ENCODE measurements around the gene DNAAF8.
A peak's percentile ranks its signal among the peaks of the same experiment; 100 is the strongest.

DNAAF8 gene

GRCh38 chr16:4747906-4748681 is 13.8 kb downstream of the DNAAF8 start:
- H3K27ac Mint-ChIP-seq, result peak overlapping the region; percentile 50
- DNase-seq (ENCODE audit: low spot score in 2 of 2), result no peak
- ATAC-seq (ENCODE audit: low read depth), result no peak
- H3K4me3 Mint-ChIP-seq, result peak overlapping the region; percentile 24
- peaks cover under 1% of the 10 kb centered on the region for H3K36me3 Mint-ChIP-seq
- H3K4me1 Mint-ChIP-seq, result peaks cover 11% of the 10 kb centered on the region
- no peaks in the 10 kb centered on the region for H3K9me3 Mint-ChIP-seq
- peaks cover 3% of the 10 kb centered on the region for H3K27me3 Mint-ChIP-seq

GRCh38 chr16:4748682-4749411 is 14.5 kb downstream of the DNAAF8 start:
- H3K36me3 Mint-ChIP-seq, result peaks cover 2% of the 10 kb centered on the region
- H3K4me3 Mint-ChIP-seq, result no peak overlapping the region
- no peaks in the 10 kb centered on the region for H3K9me3 Mint-ChIP-seq
- no peaks in the 10 kb centered on the region for H3K27me3 Mint-ChIP-seq
- ATAC-seq (ENCODE audit: low read depth) (no peak), DNase-seq (ENCODE audit: low spot score in 2 of 2) (no peak)
- peaks cover 5% of the 10 kb centered on the region for H3K4me1 Mint-ChIP-seq
- H3K27ac Mint-ChIP-seq, result no peak overlapping the region

GRCh38 chr16:4749700-4750257 is 15.4 kb downstream of the DNAAF8 start:
- ATAC-seq (ENCODE audit: low read depth), result no peak

GRCh38 chr16:4750896-4751295 is 16.6 kb downstream of the DNAAF8 start:
- DNase-seq (ENCODE audit: low spot score in 2 of 2) (no peak), ATAC-seq (ENCODE audit: low read depth) (no peak)
- H3K4me1 Mint-ChIP-seq, result peaks cover 5% of the 10 kb centered on the region
- peaks cover 3% of the 10 kb centered on the region for H3K9me3 Mint-ChIP-seq
- no peak overlapping the region for H3K27ac Mint-ChIP-seq
- H3K27me3 Mint-ChIP-seq, result no peaks in the 10 kb centered on the region
- H3K36me3 Mint-ChIP-seq, result peaks cover 10% of the 10 kb centered on the region
- no peak overlapping the region for H3K4me3 Mint-ChIP-seq

More at GRCh38 chr16:4749700-4750257, 15.4 kb downstream of the DNAAF8 start:
- Mint-ChIP-seq H3K4me3 (no peak overlapping the region), H3K27me3 (no peaks in the 10 kb centered on the region), H3K4me1 (peaks cover 5% of the 10 kb centered on the region), H3K9me3 (no peaks in the 10 kb centered on the region), H3K36me3 (peaks cover 2% of the 10 kb centered on the region), H3K27ac (no peak overlapping the region)
- no peak for DNase-seq (ENCODE audit: low spot score in 2 of 2)

- no peaks in the 10 kb centered on the region for H3K27me3 Mint-ChIP-seq
- H3K27ac Mint-ChIP-seq, result no peak overlapping the region
- H3K4me1 Mint-ChIP-seq, result peaks cover 4% of the 10 kb centered on the region
- peaks cover 3% of the 10 kb centered on the region for H3K9me3 Mint-ChIP-seq
- ATAC-seq (ENCODE audit: low read depth), result no peak
- no peak for DNase-seq (ENCODE audit: low spot score in 2 of 2)
- H3K4me3 Mint-ChIP-seq, result no peak overlapping the region
- H3K36me3 Mint-ChIP-seq, result peaks cover 14% of the 10 kb centered on the region
These were observed 18.2 kb downstream of the DNAAF8 start for GRCh38 chr16:4752351-4753100.

GRCh38 chr16:4753227-4753626 is 18.9 kb downstream of the DNAAF8 start:
- no peak for ATAC-seq (ENCODE audit: low read depth)
- no peaks in the 10 kb centered on the region for H3K4me1 Mint-ChIP-seq
- DNase-seq (ENCODE audit: low spot score in 2 of 2), result no peak
- no peak overlapping the region for H3K4me3 Mint-ChIP-seq
- peaks cover 3% of the 10 kb centered on the region for H3K9me3 Mint-ChIP-seq
- H3K36me3 Mint-ChIP-seq, result peaks cover 14% of the 10 kb centered on the region
- no peak overlapping the region for H3K27ac Mint-ChIP-seq
- H3K27me3 Mint-ChIP-seq, result no peaks in the 10 kb centered on the region

GRCh38 chr16:4754865-4755264 is 20.5 kb downstream of the DNAAF8 start:
- Mint-ChIP-seq H3K4me1 (no peaks in the 10 kb centered on the region), H3K4me3 (no peak overlapping the region), H3K27ac (no peak overlapping the region), H3K27me3 (no peaks in the 10 kb centered on the region), H3K36me3 (peaks cover 20% of the 10 kb centered on the region), H3K9me3 (peaks cover 3% of the 10 kb centered on the region)
- ATAC-seq (ENCODE audit: low read depth) (no peak), DNase-seq (ENCODE audit: low spot score in 2 of 2) (no peak)

- Mint-ChIP-seq H3K4me1 (no peaks in the 10 kb centered on the region), H3K27ac (no peak overlapping the region), H3K27me3 (no peaks in the 10 kb centered on the region), H3K4me3 (no peak overlapping the region), H3K9me3 (peaks cover 3% of the 10 kb centered on the region), H3K36me3 (peaks cover 24% of the 10 kb centered on the region)
- ATAC-seq (ENCODE audit: low read depth) (no peak), DNase-seq (ENCODE audit: low spot score in 2 of 2) (no peak)
These were observed 21.4 kb downstream of the DNAAF8 start for GRCh38 chr16:4755687-4756086.

- Mint-ChIP-seq H3K9me3 (peaks cover 3% of the 10 kb centered on the region), H3K27ac (no peak overlapping the region), H3K4me3 (no peak overlapping the region), H3K27me3 (no peaks in the 10 kb centered on the region), H3K4me1 (peaks cover 6% of the 10 kb centered on the region), H3K36me3 (peaks cover 26% of the 10 kb centered on the region)
- ATAC-seq (ENCODE audit: low read depth) (no peak), DNase-seq (ENCODE audit: low spot score in 2 of 2) (no peak)
These were observed 26.0 kb downstream of the DNAAF8 start for GRCh38 chr16:4760221-4760910.

GRCh38 chr16:4762205-4762604 is 27.9 kb downstream of the DNAAF8 start:
- ATAC-seq (ENCODE audit: low read depth), result no peak

GRCh38 chr16:4763791-4764190 is 29.5 kb downstream of the DNAAF8 start:
- Mint-ChIP-seq H3K27ac (no peak overlapping the region), H3K4me1 (peaks cover 20% of the 10 kb centered on the region)
- DNase-seq (ENCODE audit: low spot score in 2 of 2), result no peak

More at GRCh38 chr16:4762205-4762604, 27.9 kb downstream of the DNAAF8 start:
- H3K27ac Mint-ChIP-seq, result no peak overlapping the region
- no peak for DNase-seq (ENCODE audit: low spot score in 2 of 2)
- no peaks in the 10 kb centered on the region for H3K27me3 Mint-ChIP-seq
- peaks cover 18% of the 10 kb centered on the region for H3K36me3 Mint-ChIP-seq
- no peak overlapping the region for H3K4me3 Mint-ChIP-seq
- H3K4me1 Mint-ChIP-seq, result peaks cover 13% of the 10 kb centered on the region
- no peaks in the 10 kb centered on the region for H3K9me3 Mint-ChIP-seq

GRCh38 chr16:4765511-4766474 is 31.5 kb downstream of the DNAAF8 start:
- peak overlapping the region; percentile 65 for H3K27ac Mint-ChIP-seq
- peaks cover 6% of the 10 kb centered on the region for H3K36me3 Mint-ChIP-seq
- H3K27me3 Mint-ChIP-seq, result no peaks in the 10 kb centered on the region
- DNase-seq (ENCODE audit: low spot score in 2 of 2) (no peak), ATAC-seq (ENCODE audit: low read depth) (no peak)
- H3K4me1 Mint-ChIP-seq, result peaks cover 28% of the 10 kb centered on the region
- no peaks in the 10 kb centered on the region for H3K9me3 Mint-ChIP-seq
- H3K4me3 Mint-ChIP-seq, result peak overlapping the region; percentile 87

More at GRCh38 chr16:4763791-4764190, 29.5 kb downstream of the DNAAF8 start:
- no peak for ATAC-seq (ENCODE audit: low read depth)
- Mint-ChIP-seq H3K36me3 (peaks cover 13% of the 10 kb centered on the region), H3K27me3 (no peaks in the 10 kb centered on the region), H3K4me3 (no peak overlapping the region), H3K9me3 (no peaks in the 10 kb centered on the region)

All from memory B cell (primary cell).